ENCODE measurements around the gene HRAS.

DNA sequence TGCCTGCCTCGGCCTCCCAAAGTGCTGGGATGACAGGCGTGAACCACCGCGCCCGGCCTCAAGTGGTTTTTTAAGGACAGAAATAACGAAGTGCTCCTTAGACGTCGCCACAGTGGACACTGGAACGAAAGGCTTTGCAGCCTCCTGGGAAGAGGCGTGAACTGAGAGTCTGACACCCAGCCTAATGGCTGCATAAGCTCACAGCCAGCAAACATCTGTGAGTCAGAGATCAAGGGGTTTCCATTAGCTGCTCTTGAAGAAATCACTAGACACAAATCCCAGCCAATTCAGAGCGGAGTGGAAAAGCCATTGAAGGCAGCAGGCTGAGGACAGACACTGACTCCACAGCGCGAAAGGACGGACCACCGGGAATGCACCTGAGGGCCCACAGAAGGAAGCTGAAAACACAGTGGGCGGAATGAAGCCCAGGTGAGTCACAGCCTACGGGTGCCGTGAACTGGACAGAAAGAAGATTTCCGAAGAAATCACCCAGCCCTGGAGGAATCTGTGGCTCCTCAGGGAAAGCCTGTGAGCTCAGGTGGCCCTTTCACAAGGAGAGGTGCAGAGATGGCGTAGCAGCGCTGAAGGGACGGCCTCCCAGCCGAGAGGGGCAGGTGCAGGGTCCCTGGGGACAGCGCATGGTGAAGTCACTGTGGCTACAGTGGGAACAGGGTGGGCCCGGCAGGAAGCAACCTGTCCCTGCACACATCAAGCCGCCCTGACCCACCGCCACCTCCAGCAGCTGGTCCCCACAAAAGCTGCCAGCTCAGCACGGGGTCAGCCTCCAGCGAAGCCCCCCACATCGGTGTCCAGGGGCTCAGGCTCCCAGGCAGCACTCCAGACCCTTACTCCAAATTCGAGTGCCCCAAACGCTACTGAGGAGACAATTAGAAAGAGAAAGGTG, 13.6 kb upstream of the HRAS start:
- TF ChIP-seq, protein P1, sequence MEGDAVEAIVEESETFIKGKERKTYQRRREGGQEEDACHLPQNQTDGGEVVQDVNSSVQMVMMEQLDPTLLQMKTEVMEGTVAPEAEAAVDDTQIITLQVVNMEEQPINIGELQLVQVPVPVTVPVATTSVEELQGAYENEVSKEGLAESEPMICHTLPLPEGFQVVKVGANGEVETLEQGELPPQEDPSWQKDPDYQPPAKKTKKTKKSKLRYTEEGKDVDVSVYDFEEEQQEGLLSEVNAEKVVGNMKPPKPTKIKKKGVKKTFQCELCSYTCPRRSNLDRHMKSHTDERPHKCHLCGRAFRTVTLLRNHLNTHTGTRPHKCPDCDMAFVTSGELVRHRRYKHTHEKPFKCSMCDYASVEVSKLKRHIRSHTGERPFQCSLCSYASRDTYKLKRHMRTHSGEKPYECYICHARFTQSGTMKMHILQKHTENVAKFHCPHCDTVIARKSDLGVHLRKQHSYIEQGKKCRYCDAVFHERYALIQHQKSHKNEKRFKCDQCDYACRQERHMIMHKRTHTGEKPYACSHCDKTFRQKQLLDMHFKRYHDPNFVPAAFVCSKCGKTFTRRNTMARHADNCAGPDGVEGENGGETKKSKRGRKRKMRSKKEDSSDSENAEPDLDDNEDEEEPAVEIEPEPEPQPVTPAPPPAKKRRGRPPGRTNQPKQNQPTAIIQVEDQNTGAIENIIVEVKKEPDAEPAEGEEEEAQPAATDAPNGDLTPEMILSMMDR (conservative IDR thresholded peaks at IDR 0.05 in 1 of 2, IDR thresholded peaks at IDR 0.05 in 1 of 2; ENCODE audit: extremely low read depth in 1 of 2, insufficient read depth in 1 of 2, low read depth in 1 of 2, low read length in 2 of 2): no peak
- no peak for TF ChIP-seq EZH2 (IDR thresholded peaks at IDR 0.05; ENCODE audit: borderline replicate concordance, low read length)

All from mammary epithelial cell (primary cell).